Activated CD4-positive, alpha-beta memory T cell treated with anti-CD3 and anti-CD28 coated beads, Interleukin-2, amount 10 ng/mL, durations not matched to agents 7 days and 5 days (primary cell): ENCODE measurements around the gene PRAMEF8. TPM values are rescaled to one million over a fixed set of nuclear protein-coding genes. Genes with fewer than 3 reads are reported as not detected.
"Not testable (repeated sequence)": the region's sequence is repeated elsewhere in the genome, so short reads cannot be mapped to it uniquely, and the experiment has no call there.

Experiments used
- CTCF ChIA-PET: fragments of 350-600 bp; sonication (Branson Sonifier 250); formaldehyde crosslinking; loops from one replicate; lab custom pipeline; 2021; ENCODE audit warnings: antibody characterized with exemption, inconsistent platforms; lab: Charles Lee
- POLR2A ChIA-PET: fragments of 350-600 bp; sonication (Branson Sonifier 250); formaldehyde crosslinking; loops from one replicate; lab custom pipeline; 2021; ENCODE audit warnings: antibody characterized with exemption; lab: Charles Lee
- DNase-seq: peaks from one replicate; pipeline ENCODE4 v3.0.0-alpha.2; 2020
- H3K27ac Mint-ChIP-seq: one replicate; pipeline ENCODE4 v1.8.0; 2021; ENCODE audit warnings: mild to moderate bottlenecking, mixed read lengths
- H3K27me3 Mint-ChIP-seq: one replicate; pipeline ENCODE4 v1.8.0; 2021; ENCODE audit warnings: mixed read lengths
- H3K36me3 Mint-ChIP-seq: one replicate; pipeline ENCODE4 v1.8.0; 2021; ENCODE audit warnings: low read depth, mixed read lengths
- H3K4me1 Mint-ChIP-seq: one replicate; pipeline ENCODE4 v1.8.0; 2021; ENCODE audit warnings: mixed read lengths
- H3K4me3 Mint-ChIP-seq: one replicate; pipeline ENCODE4 v1.8.0; 2021; ENCODE audit warnings: mild to moderate bottlenecking, mixed read lengths
- H3K9me3 Mint-ChIP-seq: one replicate; pipeline ENCODE4 v1.8.0; 2021; ENCODE audit warnings: mixed read lengths
- total RNA-seq, 2 experiments: library from RNA; stranded (reverse); gene quantifications; one replicate each; pipeline ENCODE4 v1.2.3, GENCODE V29; 2021

Gene PRAMEF8
- total RNA-seq, 2 experiments from 2014 or later = not detected

- H3K27me3 Mint-ChIP-seq, POLR2A ChIA-PET, H3K4me3 Mint-ChIP-seq, H3K4me1 Mint-ChIP-seq, H3K9me3 Mint-ChIP-seq, H3K36me3 Mint-ChIP-seq, DNase-seq, CTCF ChIA-PET, H3K27ac Mint-ChIP-seq: not testable (repeated sequence)
Measured at GRCh38 chr1:13243536-13244263, 41.2 kb downstream of the PRAMEF8 start.

- H3K36me3 Mint-ChIP-seq, CTCF ChIA-PET, H3K9me3 Mint-ChIP-seq, H3K27ac Mint-ChIP-seq, H3K27me3 Mint-ChIP-seq, DNase-seq, H3K4me3 Mint-ChIP-seq, H3K4me1 Mint-ChIP-seq, POLR2A ChIA-PET: not testable (repeated sequence)
Measured at GRCh38 chr1:13239633-13240032, 45.3 kb downstream of the PRAMEF8 start.

GRCh38 chr1:13237572-13237971 lies 47.4 kb downstream of the PRAMEF8 start:
- POLR2A ChIA-PET, H3K4me3 Mint-ChIP-seq, H3K27ac Mint-ChIP-seq, CTCF ChIA-PET, H3K4me1 Mint-ChIP-seq, H3K9me3 Mint-ChIP-seq, H3K36me3 Mint-ChIP-seq, H3K27me3 Mint-ChIP-seq, DNase-seq: not testable (repeated sequence)

- CTCF ChIA-PET, POLR2A ChIA-PET, H3K27me3 Mint-ChIP-seq, H3K4me1 Mint-ChIP-seq, H3K27ac Mint-ChIP-seq, DNase-seq, H3K9me3 Mint-ChIP-seq, H3K36me3 Mint-ChIP-seq, H3K4me3 Mint-ChIP-seq: not testable (repeated sequence)
Measured at GRCh38 chr1:13234057-13234456, 50.9 kb downstream of the PRAMEF8 start.

- DNase-seq, H3K27me3 Mint-ChIP-seq, H3K4me3 Mint-ChIP-seq, CTCF ChIA-PET, H3K36me3 Mint-ChIP-seq, H3K9me3 Mint-ChIP-seq, H3K27ac Mint-ChIP-seq, POLR2A ChIA-PET, H3K4me1 Mint-ChIP-seq: not testable (repeated sequence)
Measured at GRCh38 chr1:13232056-13232455, 52.9 kb downstream of the PRAMEF8 start.

Other genes with a start within 250 kb of the PRAMEF8 start
- gene PRAMEF27, start 228.6 kb downstream of the PRAMEF8 start, total RNA-seq = not detected
- not detected for gene HNRNPCL3, start 224.4 kb downstream of the PRAMEF8 start, total RNA-seq
- not detected for gene PRAMEF25, start 214.4 kb downstream of the PRAMEF8 start, total RNA-seq
- not detected for gene HNRNPCL2, start 168.3 kb downstream of the PRAMEF8 start, total RNA-seq
- not detected for gene PRAMEF26, start 129.1 kb downstream of the PRAMEF8 start, total RNA-seq
- not detected for gene HNRNPCL4, start 119.5 kb downstream of the PRAMEF8 start, total RNA-seq
- not detected for gene PRAMEF9, start 113.3 kb downstream of the PRAMEF8 start, total RNA-seq
- gene PRAMEF13, start 83.7 kb downstream of the PRAMEF8 start, total RNA-seq = not detected
- not detected for gene PRAMEF18, start 59.0 kb downstream of the PRAMEF8 start, total RNA-seq
- gene PRAMEF5, start 30.9 kb downstream of the PRAMEF8 start, total RNA-seq = not detected
- not detected for gene PRAMEF33, start 18.4 kb upstream of the PRAMEF8 start, total RNA-seq
- gene PRAMEF15, start 30.4 kb upstream of the PRAMEF8 start, total RNA-seq = not detected
- not detected for gene PRAMEF14, start 62.0 kb upstream of the PRAMEF8 start, total RNA-seq
- gene PRAMEF19, start 86.8 kb upstream of the PRAMEF8 start, total RNA-seq = not detected
- gene PRAMEF17, start 104.5 kb upstream of the PRAMEF8 start, total RNA-seq = not detected
- gene PRAMEF20, start 125.3 kb upstream of the PRAMEF8 start, total RNA-seq = not detected
- gene LRRC38, start 228.9 kb upstream of the PRAMEF8 start, total RNA-seq = not detected